Mesothelial cell of epicardium (in vitro differentiated cells): ENCODE results near the gene ADO. TPM values are rescaled to one million over a fixed set of nuclear protein-coding genes. Genes with fewer than 3 reads are reported as not detected.

Experiments used
- DNase-seq, 2 experiments: peaks; one replicate each; pipeline ENCODE4 v3.0.0; 2021; ENCODE audit warnings: low spot score in 2 of 2; ENCODE audit not compliant: unreplicated experiment in 2 of 2
- H3K27ac Mint-ChIP-seq: 2 replicates; pipeline ENCODE4 v1.8.0; 2021; ENCODE audit warnings: mixed read lengths
- H3K27me3 Mint-ChIP-seq: 2 replicates; pipeline ENCODE4 v1.8.0; 2021; ENCODE audit warnings: low read depth, mixed read lengths
- H3K36me3 Mint-ChIP-seq: 2 replicates; pipeline ENCODE4 v1.8.0; 2021; ENCODE audit warnings: mixed read lengths
- H3K4me1 Mint-ChIP-seq: 2 replicates; pipeline ENCODE4 v1.8.0; 2021; ENCODE audit warnings: mixed read lengths
- H3K4me3 Mint-ChIP-seq: 2 replicates; pipeline ENCODE4 v1.8.0; 2021; ENCODE audit warnings: mild to moderate bottlenecking, moderate library complexity, mixed read lengths
- H3K9me3 Mint-ChIP-seq: 2 replicates; pipeline ENCODE4 v1.8.0; 2021; ENCODE audit warnings: mixed read lengths
- CTCF ChIP-seq: fragments of 200-600 bp; sonication (generic); IDR thresholded peaks from one replicate; pipeline ENCODE4 v1.5.0; 2021; ENCODE audit warnings: antibody characterized with exemption; ENCODE audit not compliant: unreplicated experiment
- total RNA-seq: library from RNA; stranded (reverse); gene quantifications from 3 replicates; pipeline ENCODE4 v1.2.1, GENCODE V29; 2021

Gene ADO
- total RNA-seq, 1 donor from 2014 or later = 20.1 TPM

DNA sequence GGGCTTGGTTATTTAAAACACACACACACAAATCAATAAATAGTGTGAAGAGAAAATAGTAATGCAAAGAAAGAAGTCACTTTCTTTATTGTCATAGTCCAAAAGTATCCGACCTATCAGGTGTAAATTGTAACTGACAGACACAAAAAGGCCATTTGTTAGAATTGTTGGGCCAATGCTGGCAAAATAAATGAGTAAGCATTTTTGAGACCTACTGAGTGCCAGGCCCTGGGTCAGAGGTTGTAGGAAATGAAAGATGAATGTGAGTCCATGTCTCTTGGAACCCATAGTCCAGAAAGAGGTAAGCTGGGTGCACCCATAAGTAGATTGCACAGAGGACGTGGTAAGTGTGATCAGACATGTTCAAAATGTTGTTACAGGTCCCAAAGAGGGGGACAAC is 25.1 kb downstream of the ADO start:
- TF ChIP-seq CTCF = no peak

GRCh38 chr10:62830679-62831078 is 26.2 kb downstream of the ADO start:
- Mint-ChIP-seq H3K27ac (no peak overlapping the region), H3K27me3 (peaks cover 29% of the 10 kb centered on the region), H3K4me1 (no peaks in the 10 kb centered on the region), H3K9me3 (peaks cover 7% of the 10 kb centered on the region), H3K4me3 (no peak overlapping the region), H3K36me3 (no peaks in the 10 kb centered on the region)
- no peak for DNase-seq
- TF ChIP-seq CTCF = no peak

More for the DNA sequence above, 25.1 kb downstream of the ADO start:
- peaks cover 36% of the 10 kb centered on the region for H3K27me3 Mint-ChIP-seq
- peaks cover 7% of the 10 kb centered on the region for H3K9me3 Mint-ChIP-seq
- H3K4me1 Mint-ChIP-seq = no peaks in the 10 kb centered on the region
- no peak overlapping the region for H3K4me3 Mint-ChIP-seq
- H3K27ac Mint-ChIP-seq = no peak overlapping the region
- H3K36me3 Mint-ChIP-seq = no peaks in the 10 kb centered on the region
- DNase-seq = no peak

- DNase-seq = no peak
- Mint-ChIP-seq H3K4me3 (no peak overlapping the region), H3K9me3 (peaks cover 7% of the 10 kb centered on the region), H3K36me3 (no peaks in the 10 kb centered on the region), H3K27me3 (peaks cover 24% of the 10 kb centered on the region), H3K27ac (no peak overlapping the region), H3K4me1 (no peaks in the 10 kb centered on the region)
- TF ChIP-seq CTCF = no peak
Measured at GRCh38 chr10:62831346-62831745, 26.8 kb downstream of the ADO start.

- Mint-ChIP-seq H3K36me3 (no peaks in the 10 kb centered on the region), H3K27me3 (peaks cover 61% of the 10 kb centered on the region), H3K4me3 (no peak overlapping the region), H3K9me3 (no peaks in the 10 kb centered on the region), H3K4me1 (no peaks in the 10 kb centered on the region), H3K27ac (no peak overlapping the region)
- DNase-seq = no peak
- no peak for TF ChIP-seq CTCF
Measured at GRCh38 chr10:62839590-62839989, 35.1 kb downstream of the ADO start.

- H3K27ac Mint-ChIP-seq = no peak overlapping the region
- no peaks in the 10 kb centered on the region for H3K4me1 Mint-ChIP-seq
- TF ChIP-seq CTCF = no peak
- H3K4me3 Mint-ChIP-seq = no peak overlapping the region
- no peak for DNase-seq
- peaks cover 63% of the 10 kb centered on the region for H3K27me3 Mint-ChIP-seq
- peaks cover 14% of the 10 kb centered on the region for H3K9me3 Mint-ChIP-seq
- no peaks in the 10 kb centered on the region for H3K36me3 Mint-ChIP-seq
Measured at GRCh38 chr10:62842983-62843382, 38.5 kb downstream of the ADO start.

GRCh38 chr10:62843600-62843999 is 39.1 kb downstream of the ADO start:
- peaks cover 17% of the 10 kb centered on the region for H3K9me3 Mint-ChIP-seq
- H3K36me3 Mint-ChIP-seq = no peaks in the 10 kb centered on the region
- TF ChIP-seq CTCF = no peak
- H3K27me3 Mint-ChIP-seq = peaks cover 64% of the 10 kb centered on the region
- no peaks in the 10 kb centered on the region for H3K4me1 Mint-ChIP-seq
- no peak overlapping the region for H3K4me3 Mint-ChIP-seq
- no peak overlapping the region for H3K27ac Mint-ChIP-seq
- DNase-seq = no peak
